HG03521 (cell line): ENCODE measurements around the gene AWAT2.

Source experiments
- ATAC-seq: cut with Tn5 transposase; IDR thresholded peaks from one replicate; pipeline ENCODE4 v1.9.1; 2021; ENCODE audit warnings: mild to moderate bottlenecking, moderate library complexity; ENCODE audit not compliant: unreplicated experiment

Gene AWAT2

GRCh38 chrX:70049925-70050324, at the start of gene AWAT2:
AWAT2 (minus strand) TSS chrX:70049938; CDS start chrX:70049932, 6 bp downstream.
- ATAC-seq: no peak

GRCh38 chrX:70096052-70096451, 46.3 kb upstream of the AWAT2 start:
- no peak for ATAC-seq

GRCh38 chrX:70092247-70092646, 42.5 kb upstream of the AWAT2 start:
- no peak for ATAC-seq

GRCh38 chrX:70089604-70090297, 40.0 kb upstream of the AWAT2 start:
- no peak for ATAC-seq

GRCh38 chrX:70088751-70089150, 39.0 kb upstream of the AWAT2 start:
- no peak for ATAC-seq

- ATAC-seq: no peak
These were observed 38.3 kb upstream of the AWAT2 start for GRCh38 chrX:70087857-70088630.

- no peak for ATAC-seq
These were observed 35.0 kb upstream of the AWAT2 start for GRCh38 chrX:70084592-70085240.

- ATAC-seq: no peak
These were observed 33.0 kb upstream of the AWAT2 start for GRCh38 chrX:70082723-70083122.

GRCh38 chrX:70079870-70080269, 30.1 kb upstream of the AWAT2 start:
- ATAC-seq: no peak

- no peak for ATAC-seq
These were observed 29.6 kb upstream of the AWAT2 start for GRCh38 chrX:70079297-70079696.

GRCh38 chrX:70066646-70067045, 16.9 kb upstream of the AWAT2 start:
- ATAC-seq: no peak

GRCh38 chrX:70062961-70063550, 13.3 kb upstream of the AWAT2 start:
- no peak for ATAC-seq

- no peak for ATAC-seq
These were observed 12.3 kb upstream of the AWAT2 start, which contains the start of gene OTUD6A for GRCh38 chrX:70062076-70062475. OTUD6A (plus strand) TSS chrX:70062457; CDS start chrX:70062525, 68 bp downstream.

- ATAC-seq: no peak
These were observed 4.7 kb upstream of the AWAT2 start for GRCh38 chrX:70054391-70054790.

- no peak for ATAC-seq
These were observed 3.3 kb upstream of the AWAT2 start for GRCh38 chrX:70052895-70053615.

GRCh38 chrX:70049406-70049805, 332 bp downstream of the AWAT2 start:
- no peak for ATAC-seq

- no peak for ATAC-seq
These were observed 2.8 kb downstream of the AWAT2 start for GRCh38 chrX:70046978-70047377.

- ATAC-seq: no peak
These were observed 5.0 kb downstream of the AWAT2 start for GRCh38 chrX:70044541-70045245.

- ATAC-seq: no peak
These were observed 6.1 kb downstream of the AWAT2 start for GRCh38 chrX:70043685-70044084.
